HepG2 (cell line): Measurements from ENCODE around the gene ENHO. TPM values are rescaled to one million over a fixed set of nuclear protein-coding genes. Genes with fewer than 3 reads are reported as not detected.

Experiments
- ATRX ChIP-seq: sonication (generic); formaldehyde crosslinking; IDR thresholded peaks from 2 replicates; pipeline ENCODE4 v1.4.0; 2020; ENCODE audit warnings: missing genetic modification reagents, borderline replicate concordance
- BHLHE40 ChIP-seq: IDR thresholded peaks from 2 replicates; pipeline ENCODE4 v1.6.1; 2011; ENCODE audit warnings: low read length, improper control_type of control experiment
- CC2D1A ChIP-seq: sonication (generic); formaldehyde crosslinking; IDR thresholded peaks from 2 replicates; pipeline ENCODE4 v1.8.1; 2023; ENCODE audit warnings: mild to moderate bottlenecking, missing genetic modification reagents
- HNRNPH1 ChIP-seq: fragments of 200-400 bp; formaldehyde crosslinking; optimal IDR thresholded peaks from 2 replicates; pipeline ENCODE3; 2017; ENCODE audit warnings: mild to moderate bottlenecking, low read depth, low read length
- HNRNPLL ChIP-seq: fragments of 200-400 bp; formaldehyde crosslinking; IDR thresholded peaks from 2 replicates; pipeline ENCODE4 v1.6.1; 2017; ENCODE audit warnings: mild to moderate bottlenecking, low read depth, low read length; ENCODE audit not compliant: poor library complexity, severe bottlenecking
- IKZF4 ChIP-seq: sonication (generic); formaldehyde crosslinking; IDR thresholded peaks from 2 replicates; pipeline ENCODE4 v1.5.1; 2020; ENCODE audit warnings: borderline replicate concordance, mild to moderate bottlenecking, low read depth, missing genetic modification reagents; ENCODE audit errors: not compliant biosample characterization
- KMT2A ChIP-seq: sonication (generic); formaldehyde crosslinking; IDR thresholded peaks from 2 replicates; pipeline ENCODE4 v1.4.0; 2020; ENCODE audit warnings: missing genetic modification reagents
- MED13 ChIP-seq: sonication (generic); formaldehyde crosslinking; IDR thresholded peaks from 2 replicates; pipeline ENCODE4 v1.5.0; 2020; ENCODE audit warnings: missing genetic modification reagents
- MEIS1 ChIP-seq: sonication (generic); formaldehyde crosslinking; IDR thresholded peaks from 2 replicates; pipeline ENCODE4 v1.9.0; 2021; ENCODE audit warnings: mild to moderate bottlenecking, missing genetic modification reagents, moderate library complexity, borderline replicate concordance
- SNAPC2 ChIP-seq: sonication (generic); formaldehyde crosslinking; IDR thresholded peaks from 2 replicates; pipeline ENCODE4 v1.8.1; 2022; ENCODE audit warnings: mild to moderate bottlenecking, missing genetic modification reagents
- SP1 ChIP-seq, 2 experiments: fragments of 450-650 bp in 1 of 2; sonication (generic) in 1 of 2; formaldehyde crosslinking in 1 of 2; IDR thresholded peaks; 2 replicates each; pipeline versions ENCODE4 v1.4.0 to v1.6.1; 2016 to 2020; ENCODE audit warnings: missing genetic modification reagents in 1 of 2
- STAG1 ChIP-seq: sonication (generic); formaldehyde crosslinking; IDR thresholded peaks from 2 replicates; pipeline ENCODE4 v1.4.0; 2020; ENCODE audit warnings: missing genetic modification reagents
- TBX2 ChIP-seq: sonication (generic); formaldehyde crosslinking; IDR thresholded peaks from 2 replicates; pipeline ENCODE4 v1.5.0; 2020; ENCODE audit warnings: missing genetic modification reagents, mild to moderate bottlenecking, borderline replicate concordance
- ZBTB1 ChIP-seq: sonication (generic); formaldehyde crosslinking; IDR thresholded peaks from 2 replicates; pipeline ENCODE4 v1.4.0; 2020; ENCODE audit warnings: missing genetic modification reagents, borderline replicate concordance
- ZNF121 ChIP-seq: sonication (generic); formaldehyde crosslinking; IDR thresholded peaks from 2 replicates; pipeline ENCODE4 v1.5.0; 2020; ENCODE audit warnings: mild to moderate bottlenecking, missing genetic modification reagents
- ZSCAN9 ChIP-seq: IDR thresholded peaks from 2 replicates; pipeline ENCODE4 v1.6.1; 2016; ENCODE audit warnings: borderline replicate concordance
- polyA plus RNA-seq, 8 experiments: library from polyadenylated mRNA; depleted of rRNA in 3 of 8; stranded (reverse) in 7 of 8; unstranded in 1 of 8; fragments of >200 nt; fragmentation: Illumina TruSeq in 4 of 8; extraction: Trizol in 4 of 8; gene quantifications; 2 replicates each; pipeline versions ENCODE4 v1.2.1 to v1.2.3, GENCODE V29; 2011 to 2016; ENCODE audit warnings: low read depth in 4 of 8, missing spikeins in 1 of 8, mixed read lengths in 1 of 8; ENCODE audit not compliant: insufficient read depth in 1 of 8
- total RNA-seq, 5 experiments: library from RNA; depleted of rRNA; stranded (reverse); fragments of >200 nt; fragmentation: Illumina TruSeq; extraction: Trizol; gene quantifications; 2 replicates each; pipeline ENCODE4 v1.2.3, GENCODE V29; 2016; ENCODE audit warnings: low read depth in 1 of 5
- TF ChIP-seq, protein P1 (sequence below): sonication (generic); formaldehyde crosslinking; IDR thresholded peaks from 2 replicates; pipeline ENCODE4 v1.4.0; 2020; ENCODE audit warnings: mild to moderate bottlenecking, missing genetic modification reagents

The ENHO gene
- total and polyA plus RNA-seq, 2 of the 13 experiments (the other 11 are each of a cell fraction or from before 2014, with no cell fraction given), result 0.08 to 0.60 TPM

GRCh38 chr9:34546834-34547827, 24.3 kb upstream of the ENHO start (continued):
- TF ChIP-seq SP1 (IDR thresholded peaks at IDR 0.05), result no peak
- no peak for TF ChIP-seq SP1 (CRISPR knock-in tag; IDR thresholded peaks at IDR 0.05)
- no peak for TF ChIP-seq KMT2A (CRISPR knock-in tag)
- no peak for TF ChIP-seq TBX2
- no peak for TF ChIP-seq MEIS1
- TF ChIP-seq ZNF121, result no peak
- TF ChIP-seq STAG1 (CRISPR knock-in tag), result peak; percentile 65
- TF ChIP-seq ZSCAN9 (CRISPR knock-in tag), result no peak
- TF ChIP-seq ATRX (CRISPR knock-in tag), result no peak
- no peak for TF ChIP-seq MED13 (CRISPR knock-in tag)
- no peak for TF ChIP-seq HNRNPLL
- TF ChIP-seq SNAPC2 (CRISPR knock-in tag), result no peak
- no peak for TF ChIP-seq IKZF4 (CRISPR knock-in tag)
- TF ChIP-seq BHLHE40, result peak; percentile 92
- no peak for TF ChIP-seq ZBTB1 (CRISPR knock-in tag)
- TF ChIP-seq, protein P1, sequence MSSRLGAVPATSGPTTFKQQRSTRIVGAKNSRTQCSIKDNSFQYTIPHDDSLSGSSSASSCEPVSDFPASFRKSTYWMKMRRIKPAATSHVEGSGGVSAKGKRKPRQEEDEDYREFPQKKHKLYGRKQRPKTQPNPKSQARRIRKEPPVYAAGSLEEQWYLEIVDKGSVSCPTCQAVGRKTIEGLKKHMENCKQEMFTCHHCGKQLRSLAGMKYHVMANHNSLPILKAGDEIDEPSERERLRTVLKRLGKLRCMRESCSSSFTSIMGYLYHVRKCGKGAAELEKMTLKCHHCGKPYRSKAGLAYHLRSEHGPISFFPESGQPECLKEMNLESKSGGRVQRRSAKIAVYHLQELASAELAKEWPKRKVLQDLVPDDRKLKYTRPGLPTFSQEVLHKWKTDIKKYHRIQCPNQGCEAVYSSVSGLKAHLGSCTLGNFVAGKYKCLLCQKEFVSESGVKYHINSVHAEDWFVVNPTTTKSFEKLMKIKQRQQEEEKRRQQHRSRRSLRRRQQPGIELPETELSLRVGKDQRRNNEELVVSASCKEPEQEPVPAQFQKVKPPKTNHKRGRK (CRISPR knock-in tag), result no peak
- TF ChIP-seq HNRNPH1, result no peak
- no peak for TF ChIP-seq CC2D1A (CRISPR knock-in tag)
